Measurements from ENCODE around the gene IPO13. TPM values are rescaled to one million over a fixed set of nuclear protein-coding genes. Genes with fewer than 3 reads are reported as not detected.

IPO13 gene
- total RNA-seq, 1 donor from 2014 or later = 53.2 TPM

DNA sequence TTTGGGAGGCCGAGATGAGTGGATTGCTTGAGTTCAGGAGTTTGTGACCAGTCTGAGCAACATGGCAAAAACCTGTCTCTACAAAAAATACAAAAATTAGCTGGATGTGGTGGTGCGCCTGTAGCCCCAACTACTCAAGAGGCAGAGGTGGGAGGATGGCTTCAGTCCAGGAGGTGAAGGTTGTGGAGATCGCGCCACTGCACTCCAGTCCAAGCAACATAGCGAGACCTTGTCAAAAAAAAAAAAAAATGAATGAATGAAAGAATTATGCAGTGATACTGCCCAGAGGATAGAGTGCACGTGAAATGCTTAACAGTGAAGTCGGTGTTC, 22.6 kb downstream of the IPO13 start:
- DNase-seq = no peak
- peaks cover 6% of the 10 kb centered on the region for H3K4me1 Mint-ChIP-seq (ENCODE audit: low read depth, unreplicated experiment)
- peaks cover 11% of the 10 kb centered on the region for H3K9me3 Mint-ChIP-seq (ENCODE audit: unreplicated experiment)
- H3K27me3 Mint-ChIP-seq (ENCODE audit: unreplicated experiment) = peaks cover 12% of the 10 kb centered on the region
- H3K4me3 Mint-ChIP-seq (ENCODE audit: unreplicated experiment) = peak overlapping the region; percentile 97
- TF ChIP-seq, protein P1, sequence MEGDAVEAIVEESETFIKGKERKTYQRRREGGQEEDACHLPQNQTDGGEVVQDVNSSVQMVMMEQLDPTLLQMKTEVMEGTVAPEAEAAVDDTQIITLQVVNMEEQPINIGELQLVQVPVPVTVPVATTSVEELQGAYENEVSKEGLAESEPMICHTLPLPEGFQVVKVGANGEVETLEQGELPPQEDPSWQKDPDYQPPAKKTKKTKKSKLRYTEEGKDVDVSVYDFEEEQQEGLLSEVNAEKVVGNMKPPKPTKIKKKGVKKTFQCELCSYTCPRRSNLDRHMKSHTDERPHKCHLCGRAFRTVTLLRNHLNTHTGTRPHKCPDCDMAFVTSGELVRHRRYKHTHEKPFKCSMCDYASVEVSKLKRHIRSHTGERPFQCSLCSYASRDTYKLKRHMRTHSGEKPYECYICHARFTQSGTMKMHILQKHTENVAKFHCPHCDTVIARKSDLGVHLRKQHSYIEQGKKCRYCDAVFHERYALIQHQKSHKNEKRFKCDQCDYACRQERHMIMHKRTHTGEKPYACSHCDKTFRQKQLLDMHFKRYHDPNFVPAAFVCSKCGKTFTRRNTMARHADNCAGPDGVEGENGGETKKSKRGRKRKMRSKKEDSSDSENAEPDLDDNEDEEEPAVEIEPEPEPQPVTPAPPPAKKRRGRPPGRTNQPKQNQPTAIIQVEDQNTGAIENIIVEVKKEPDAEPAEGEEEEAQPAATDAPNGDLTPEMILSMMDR (IDR thresholded peaks at IDR 0.05; ENCODE audit: partially characterized antibody, unreplicated experiment) = no peak
- no peak overlapping the region for H3K27ac Mint-ChIP-seq (ENCODE audit: unreplicated experiment)
- no peaks in the 10 kb centered on the region for H3K36me3 Mint-ChIP-seq (ENCODE audit: unreplicated experiment)

GRCh38 chr1:43969746-43970466, 23.2 kb downstream of the IPO13 start, which contains the start of gene DPH2:
TSS of gene DPH2 (plus strand) at chr1:43970010. CDS start at chr1:43970176, 166 bp downstream.
- Mint-ChIP-seq H3K4me3 (ENCODE audit: unreplicated experiment) (peak within 1 kb of the TSS; percentile 97), H3K27ac (ENCODE audit: unreplicated experiment) (peak within 1 kb of the TSS; percentile 31), H3K27me3 (ENCODE audit: unreplicated experiment) (peaks cover 12% of the 10 kb centered on the region), H3K4me1 (ENCODE audit: low read depth, unreplicated experiment) (peaks cover 6% of the 10 kb centered on the region), H3K9me3 (ENCODE audit: unreplicated experiment) (peaks cover 11% of the 10 kb centered on the region), H3K36me3 (ENCODE audit: unreplicated experiment) (no peaks in the 10 kb centered on the region)
- peak; percentile 97 for DNase-seq
- TF ChIP-seq, protein P1 (IDR thresholded peaks at IDR 0.05; ENCODE audit: partially characterized antibody, unreplicated experiment) = peak; percentile 58

- Mint-ChIP-seq H3K9me3 (ENCODE audit: unreplicated experiment) (peaks cover 11% of the 10 kb centered on the region), H3K4me3 (ENCODE audit: unreplicated experiment) (peak overlapping the region; percentile 97), H3K4me1 (ENCODE audit: low read depth, unreplicated experiment) (peaks cover 6% of the 10 kb centered on the region), H3K27ac (ENCODE audit: unreplicated experiment) (peak overlapping the region; percentile 31), H3K36me3 (ENCODE audit: unreplicated experiment) (no peaks in the 10 kb centered on the region), H3K27me3 (ENCODE audit: unreplicated experiment) (peaks cover 12% of the 10 kb centered on the region)
- DNase-seq = no peak
- TF ChIP-seq, protein P1 (IDR thresholded peaks at IDR 0.05; ENCODE audit: partially characterized antibody, unreplicated experiment) = no peak
Observed at GRCh38 chr1:43970502-43970901, 23.8 kb downstream of the IPO13 start.

GRCh38 chr1:43970911-43971310, 24.2 kb downstream of the IPO13 start:
- H3K36me3 Mint-ChIP-seq (ENCODE audit: unreplicated experiment) = no peaks in the 10 kb centered on the region
- TF ChIP-seq, protein P1 (IDR thresholded peaks at IDR 0.05; ENCODE audit: partially characterized antibody, unreplicated experiment) = no peak
- peak overlapping the region; percentile 97 for H3K4me3 Mint-ChIP-seq (ENCODE audit: unreplicated experiment)
- peaks cover 12% of the 10 kb centered on the region for H3K27me3 Mint-ChIP-seq (ENCODE audit: unreplicated experiment)
- peak overlapping the region; percentile 31 for H3K27ac Mint-ChIP-seq (ENCODE audit: unreplicated experiment)
- no peak for DNase-seq
- H3K9me3 Mint-ChIP-seq (ENCODE audit: unreplicated experiment) = peaks cover 11% of the 10 kb centered on the region
- peaks cover 8% of the 10 kb centered on the region for H3K4me1 Mint-ChIP-seq (ENCODE audit: low read depth, unreplicated experiment)

- H3K4me3 Mint-ChIP-seq (ENCODE audit: unreplicated experiment) = peak overlapping the region; percentile 97
- TF ChIP-seq, protein P1 (IDR thresholded peaks at IDR 0.05; ENCODE audit: partially characterized antibody, unreplicated experiment) = no peak
- H3K4me1 Mint-ChIP-seq (ENCODE audit: low read depth, unreplicated experiment) = peaks cover 10% of the 10 kb centered on the region
- DNase-seq = no peak
- no peak overlapping the region for H3K27ac Mint-ChIP-seq (ENCODE audit: unreplicated experiment)
- peaks cover 12% of the 10 kb centered on the region for H3K27me3 Mint-ChIP-seq (ENCODE audit: unreplicated experiment)
- peaks cover 11% of the 10 kb centered on the region for H3K9me3 Mint-ChIP-seq (ENCODE audit: unreplicated experiment)
- H3K36me3 Mint-ChIP-seq (ENCODE audit: unreplicated experiment) = no peaks in the 10 kb centered on the region
Observed at GRCh38 chr1:43971336-43971980, 24.7 kb downstream of the IPO13 start.
